ENCODE data around the gene MAPKAP1.

Gene MAPKAP1

DNA sequence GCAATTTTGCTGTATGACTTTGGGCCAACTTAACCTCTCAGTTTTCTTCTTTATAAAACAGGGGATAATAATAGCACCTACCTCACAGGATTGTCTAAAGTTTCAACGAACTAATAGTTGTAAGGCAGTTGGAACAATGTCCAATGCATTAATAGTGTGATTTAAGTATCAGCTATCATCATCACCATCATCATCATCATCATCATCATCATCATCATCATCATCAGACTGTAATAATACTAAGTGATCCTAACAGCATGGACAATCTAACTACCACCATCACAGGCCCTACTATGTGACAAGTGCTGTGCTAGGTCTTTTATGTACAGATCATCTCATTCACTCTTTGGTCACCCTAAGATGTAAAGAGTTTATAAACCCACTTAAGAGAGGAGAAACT lies 196.0 kb downstream of the MAPKAP1 start:
- FAIRE-seq, result no peak

DNA sequence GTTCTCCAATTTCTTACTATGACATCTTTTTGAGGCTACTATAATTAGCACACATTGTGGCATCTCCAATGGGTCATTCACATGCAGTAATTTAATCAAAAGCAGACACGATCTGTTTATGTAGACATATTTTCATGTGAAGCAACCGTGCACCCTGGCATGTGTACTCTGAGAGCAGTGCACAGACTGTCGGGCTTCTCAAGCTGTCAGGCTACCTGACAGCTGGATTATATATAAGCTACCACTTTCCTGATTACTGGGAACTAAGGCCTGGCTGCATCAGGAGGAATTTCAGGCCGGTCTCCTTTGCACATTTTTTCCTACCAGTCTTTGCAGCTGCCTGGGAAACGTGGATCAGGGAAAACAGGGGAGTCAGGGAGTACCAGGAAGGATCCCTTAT lies 197.5 kb downstream of the MAPKAP1 start:
- no peak for FAIRE-seq

- FAIRE-seq, result no peak
These were observed 198.8 kb downstream of the MAPKAP1 start for GRCh38 chr9:125508249-125508648.

- FAIRE-seq, result no peak
These were observed 199.8 kb downstream of the MAPKAP1 start for GRCh38 chr9:125507226-125507625.

DNA sequence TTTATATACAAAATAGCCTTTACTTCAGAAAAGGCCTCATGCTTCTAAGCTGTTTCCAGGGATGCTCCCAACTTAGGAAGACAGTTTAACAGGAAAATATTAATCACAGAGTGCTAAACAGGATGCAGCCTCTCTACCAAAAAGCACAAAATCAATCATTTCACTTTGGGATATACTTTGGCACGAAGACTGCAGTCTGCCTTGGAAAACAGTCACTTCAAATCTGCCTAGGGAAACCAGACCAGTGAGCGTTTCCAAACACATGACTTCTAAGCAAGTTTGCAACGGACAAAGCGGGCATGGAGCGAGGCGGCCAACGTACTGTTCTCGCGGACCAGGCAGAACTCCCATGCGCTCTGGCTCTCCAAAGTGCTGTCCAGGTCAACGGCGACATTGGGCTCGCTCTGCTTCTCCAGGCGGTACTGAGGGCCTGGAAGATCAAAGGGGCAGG lies 201.0 kb downstream of the MAPKAP1 start:
- no peak for FAIRE-seq

GRCh38 chr9:125504616-125505015 lies 202.4 kb downstream of the MAPKAP1 start:
- no peak for FAIRE-seq

GRCh38 chr9:125497906-125498305 lies 209.1 kb downstream of the MAPKAP1 start:
- FAIRE-seq, result no peak

DNA sequence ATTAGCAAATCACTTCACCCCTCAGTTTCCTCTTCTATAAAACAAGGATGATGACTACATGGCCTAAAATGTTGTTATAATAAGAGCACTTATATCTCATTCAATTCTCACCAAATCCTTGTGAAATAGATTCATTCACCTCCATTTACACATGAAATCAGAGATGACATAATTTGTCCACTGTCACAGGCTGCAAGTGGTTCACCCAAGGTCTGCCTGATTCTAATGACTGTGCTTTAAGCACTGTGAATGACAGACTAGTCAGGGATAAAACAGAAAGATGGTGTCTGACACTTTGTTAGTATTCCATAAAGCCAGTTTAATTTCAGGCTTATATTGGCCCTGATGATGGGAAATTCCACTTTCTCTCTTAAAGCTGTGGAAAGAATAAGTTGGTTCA lies 209.5 kb downstream of the MAPKAP1 start:
- no peak for FAIRE-seq

- no peak for FAIRE-seq
These were observed 210.6 kb downstream of the MAPKAP1 start for GRCh38 chr9:125496313-125496834.

DNA sequence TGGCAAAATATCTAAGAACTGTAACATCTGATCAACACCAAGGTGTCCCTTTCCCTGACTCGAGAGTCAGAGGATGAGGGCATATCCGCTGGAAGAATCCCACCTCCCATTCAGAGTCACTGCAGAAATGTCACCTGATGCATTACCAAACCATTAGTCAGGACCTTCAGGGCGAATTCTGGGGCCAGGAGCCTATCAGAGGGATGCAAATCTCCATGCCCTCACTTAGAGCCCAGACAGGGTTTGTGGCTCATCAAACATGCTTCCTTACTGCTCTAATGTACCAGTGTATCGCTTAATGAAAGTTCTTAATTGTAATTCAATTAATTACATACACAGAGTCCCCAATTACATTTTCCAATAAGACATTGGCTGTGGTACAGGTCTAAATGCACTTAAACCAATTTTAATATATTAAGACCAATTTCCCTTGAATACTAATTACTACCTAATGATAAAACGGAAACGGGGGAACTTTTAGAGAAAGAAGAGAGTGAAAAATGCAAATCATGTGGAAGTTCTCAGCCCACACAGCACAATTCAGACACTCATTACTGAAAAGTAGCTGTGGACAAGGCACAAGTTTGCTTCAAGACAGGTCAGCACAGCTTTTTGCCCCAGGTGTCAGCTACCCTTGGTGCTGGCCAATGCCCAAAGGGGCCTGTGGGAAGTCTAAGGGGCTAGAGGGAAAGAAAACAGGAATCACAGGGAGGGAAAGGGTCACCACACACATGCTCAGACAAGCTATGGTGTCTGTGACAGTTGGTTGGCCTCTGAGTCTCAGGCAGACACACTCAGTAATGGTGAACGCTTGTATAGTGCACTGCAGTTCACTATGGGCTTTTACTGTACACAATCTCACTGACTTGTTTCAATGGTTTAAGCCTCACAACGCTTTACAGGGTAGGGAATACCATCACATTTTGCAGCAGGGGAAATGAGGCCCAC lies 211.6 kb downstream of the MAPKAP1 start:
- FAIRE-seq, result no peak

DNA sequence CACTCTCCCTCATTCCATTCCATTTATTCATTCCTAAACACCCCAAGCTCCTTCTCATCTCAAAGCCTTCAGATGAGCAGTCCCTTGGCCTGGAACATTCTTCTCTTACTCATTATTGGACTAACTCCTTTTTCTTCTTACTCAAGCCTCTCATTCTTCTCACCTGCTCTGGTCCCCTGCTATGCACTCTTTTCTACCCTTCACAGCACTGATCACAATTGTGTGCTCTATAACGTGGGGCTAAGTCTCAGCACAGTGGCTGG lies 212.4 kb downstream of the MAPKAP1 start:
- FAIRE-seq, result no peak

DNA sequence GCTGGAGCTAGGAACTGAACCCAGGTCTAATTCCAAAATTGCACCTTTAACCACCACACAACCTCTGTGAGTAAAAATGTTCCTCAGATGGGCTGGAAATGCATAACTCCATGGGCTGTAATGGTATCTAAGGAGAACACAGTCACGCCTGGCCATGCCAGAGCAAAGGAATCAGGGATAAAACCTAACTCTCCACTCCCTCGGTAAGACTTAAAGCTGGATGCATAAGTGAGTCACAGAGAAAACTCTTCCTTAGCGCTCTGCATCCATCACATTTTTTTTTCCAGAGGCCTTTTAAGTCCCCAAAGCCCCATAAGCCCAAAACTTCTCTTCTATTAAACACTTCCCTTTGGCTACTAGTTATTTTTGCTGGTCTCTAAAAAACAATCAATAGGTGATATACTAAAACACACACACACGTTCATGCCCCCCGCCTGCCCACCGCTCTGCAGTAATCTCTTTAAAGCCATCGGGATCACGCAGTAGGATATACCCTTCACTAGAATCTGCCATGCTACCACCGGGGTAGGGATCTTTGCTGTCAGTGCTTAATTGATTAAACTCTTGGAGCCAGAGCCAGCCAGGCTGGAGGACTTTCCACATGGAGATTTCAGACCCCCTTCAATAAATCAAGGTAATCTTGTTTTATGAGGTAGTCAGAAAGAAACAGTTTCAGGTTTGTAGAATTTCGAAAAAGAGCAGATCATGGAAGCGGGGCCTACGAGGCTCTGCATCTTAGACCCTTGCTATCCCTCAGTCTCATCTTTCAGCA lies 212.9 kb downstream of the MAPKAP1 start:
- no peak for FAIRE-seq

GRCh38 chr9:125493384-125493783 lies 213.6 kb downstream of the MAPKAP1 start:
- no peak for FAIRE-seq

DNA sequence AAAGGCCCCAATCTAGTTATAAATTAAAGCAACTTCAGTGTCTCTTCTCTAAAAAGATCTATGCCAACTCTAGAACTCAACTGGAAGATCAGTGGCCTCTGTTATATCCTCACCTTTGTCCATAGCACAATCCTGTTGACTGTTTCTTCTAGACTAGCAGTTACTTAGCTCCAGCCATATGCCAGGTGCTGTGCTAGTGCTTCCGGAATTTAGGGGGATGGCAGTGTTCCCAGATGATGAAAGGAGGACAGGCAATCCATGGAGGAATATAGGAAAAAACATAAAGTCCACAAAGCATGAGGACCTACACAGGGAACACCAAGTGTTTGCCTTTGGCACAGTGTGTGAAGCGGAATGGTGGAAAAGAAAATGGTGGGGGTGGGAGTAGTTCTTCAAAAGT lies 214.3 kb downstream of the MAPKAP1 start:
- FAIRE-seq, result no peak

- no peak for FAIRE-seq
These were observed 219.2 kb downstream of the MAPKAP1 start for GRCh38 chr9:125487842-125488241.

DNA sequence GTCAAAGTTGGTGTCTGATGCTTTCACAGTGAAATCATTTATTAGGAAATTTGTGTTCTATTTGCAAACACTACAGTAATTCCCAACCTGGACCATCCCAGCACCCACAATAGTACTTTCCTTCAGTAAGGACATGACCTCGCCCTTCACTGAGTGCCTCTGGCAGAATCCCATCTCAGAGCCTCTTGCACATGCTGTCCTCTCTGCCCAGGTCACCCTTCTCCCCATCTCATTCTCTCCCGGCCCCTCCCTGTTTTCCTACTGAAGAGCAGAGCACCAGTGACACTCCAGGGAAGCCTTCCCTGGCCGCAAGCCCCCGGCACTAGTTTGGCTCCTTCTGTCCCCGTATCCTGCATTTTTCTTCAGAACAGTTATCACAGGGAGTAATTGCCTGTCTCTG lies 220.4 kb downstream of the MAPKAP1 start:
- FAIRE-seq, result no peak

DNA sequence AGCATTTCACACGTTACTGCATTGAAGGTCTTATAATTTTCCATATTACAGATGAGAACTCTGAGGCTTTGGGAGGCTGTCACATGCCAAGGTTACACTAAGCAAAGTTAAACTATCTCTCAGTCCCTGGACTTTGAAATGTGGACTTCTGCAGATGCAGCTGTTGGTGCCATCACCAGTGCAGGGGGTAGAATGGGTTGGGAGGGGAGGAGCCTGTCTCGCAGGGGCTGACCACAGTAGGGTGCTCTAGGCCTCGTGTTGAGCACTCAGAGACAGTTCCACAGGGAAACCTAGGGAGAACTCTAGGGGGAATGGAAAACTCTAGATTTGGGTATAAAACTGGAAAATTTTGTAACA lies 220.9 kb downstream of the MAPKAP1 start:
- no peak for FAIRE-seq

DNA sequence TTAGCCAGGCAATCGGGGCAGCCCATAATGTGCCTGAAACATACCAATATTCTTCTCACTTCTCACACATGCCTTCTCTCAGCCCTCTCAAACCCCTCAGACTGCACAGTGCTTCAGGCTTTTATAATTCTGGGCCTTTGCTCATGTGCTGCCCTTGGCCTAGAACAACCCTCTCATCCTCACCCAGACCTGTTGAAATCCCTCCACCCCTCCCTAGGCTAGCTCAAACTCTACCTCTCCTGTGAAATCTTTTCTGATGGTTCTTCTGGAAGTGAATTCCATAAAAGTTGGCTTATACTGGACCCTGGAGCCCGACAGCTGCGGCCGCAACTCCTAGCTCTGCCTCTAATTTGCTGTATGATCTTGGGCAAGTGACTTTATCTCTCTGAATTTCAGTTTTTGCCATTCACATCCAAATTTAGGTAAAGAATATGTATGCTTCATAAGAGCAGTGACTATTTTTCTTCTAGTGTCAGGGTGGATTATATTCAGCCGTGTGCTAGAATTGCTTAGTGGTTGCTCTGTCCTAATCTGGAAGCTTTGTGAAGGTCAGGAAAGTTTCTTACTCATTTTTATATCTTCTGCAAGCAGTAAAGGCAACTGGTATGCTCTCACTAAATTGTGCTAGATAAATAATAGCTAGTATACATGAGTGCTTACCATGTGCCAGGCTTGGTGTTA lies 221.4 kb downstream of the MAPKAP1 start:
- FAIRE-seq, result no peak

DNA sequence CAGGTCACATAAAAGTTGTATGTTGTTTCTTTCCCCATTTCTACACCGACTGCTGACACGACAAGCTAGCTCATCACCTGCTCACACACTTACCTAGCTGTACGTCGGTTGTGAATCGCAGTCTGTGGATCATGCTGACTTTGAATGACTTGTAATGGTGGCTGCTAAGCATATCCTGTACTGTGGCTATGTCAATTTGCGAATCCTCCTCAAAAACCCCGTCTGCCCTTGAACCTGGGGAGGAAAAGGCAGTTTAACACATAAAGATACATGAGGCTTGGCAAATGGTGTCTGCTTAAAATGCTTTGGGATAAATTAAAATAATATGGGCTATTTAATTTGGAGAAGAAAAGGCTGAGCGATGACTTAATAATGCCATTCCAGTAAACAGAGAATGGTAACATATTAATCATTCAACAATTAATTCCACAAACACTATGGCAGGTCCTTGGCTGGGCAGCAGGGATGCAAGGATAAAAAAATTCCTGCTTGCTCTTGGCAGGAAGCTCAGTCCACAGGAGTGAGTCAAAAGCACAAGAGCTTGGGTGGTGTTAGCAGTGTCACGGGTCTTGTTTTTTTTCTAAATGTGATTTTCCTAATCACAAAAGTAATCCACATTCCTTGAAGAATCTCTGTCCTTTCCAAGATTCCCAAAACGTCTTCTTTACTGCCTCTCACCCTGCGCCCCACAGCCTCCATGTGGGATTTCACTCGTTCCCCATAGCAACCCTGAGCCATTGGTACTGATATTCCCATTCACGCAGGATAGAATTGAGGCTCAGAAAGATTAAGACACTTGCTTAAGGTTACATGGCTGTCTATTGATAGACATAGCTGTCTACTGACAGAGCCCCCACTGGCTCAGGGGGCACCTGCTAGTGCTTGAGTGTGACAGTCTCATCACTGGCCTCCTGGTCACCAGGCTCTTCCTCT lies 222.4 kb downstream of the MAPKAP1 start:
- no peak for FAIRE-seq

- no peak for FAIRE-seq
These were observed 223.3 kb downstream of the MAPKAP1 start for GRCh38 chr9:125483697-125484096.

GRCh38 chr9:125479846-125480615 lies 227.0 kb downstream of the MAPKAP1 start:
- FAIRE-seq, result no peak
